GM23338 (cell line): ENCODE results near the gene ZBTB44. TPM values are rescaled to one million over a fixed set of nuclear protein-coding genes. Genes with fewer than 3 reads are reported as not detected.

Experiments
- ATAC-seq: fragments of 200-7000 bp; cut with Tn5 transposase; 3 replicates; pipeline ENCODE4 v1.9.1; 2020
- DNase-seq: peaks from one replicate; pipeline ENCODE4 v3.0.0-alpha.2; 2015; ENCODE audit warnings: low spot score
- H2AFZ ChIP-seq: fragments of 200-600 bp; sonication (generic); 2 replicates; pipeline ENCODE4 v1.8.0; 2016; ENCODE audit warnings: antibody characterized with exemption, mild to moderate bottlenecking, moderate library complexity
- H3F3A ChIP-seq: fragments of 200-600 bp; sonication (generic); replicated peaks from 2 replicates; pipeline ENCODE4 v1.8.0; 2017; ENCODE audit warnings: antibody characterized with exemption, mixed run types, low read depth
- H3K27ac ChIP-seq: fragments of 200-600 bp; sonication (generic); 2 replicates; pipeline ENCODE4 v1.6.1; 2016; ENCODE audit warnings: low read depth
- H3K27me3 ChIP-seq: fragments of 200-600 bp; sonication (generic); 2 replicates; pipeline ENCODE4 v1.8.0; 2016; ENCODE audit warnings: mild to moderate bottlenecking, mixed run types, moderate library complexity; ENCODE audit not compliant: insufficient read depth
- H3K36me3 ChIP-seq: fragments of 200-600 bp; sonication (generic); 2 replicates; pipeline ENCODE4 v1.8.0; 2016; ENCODE audit warnings: mild to moderate bottlenecking; ENCODE audit not compliant: insufficient read depth
- H3K4me1 ChIP-seq: fragments of 200-600 bp; sonication (generic); 2 replicates; pipeline ENCODE4 v1.8.0; 2016; ENCODE audit warnings: mild to moderate bottlenecking, moderate library complexity; ENCODE audit not compliant: insufficient read depth
- H3K4me2 ChIP-seq: fragments of 200-600 bp; sonication (generic); 2 replicates; pipeline ENCODE4 v1.7.1; 2017; ENCODE audit warnings: mixed run types
- H3K4me3 ChIP-seq: fragments of 200-600 bp; sonication (generic); 2 replicates; pipeline ENCODE4 v1.6.1; 2016; ENCODE audit warnings: mixed run types
- H3K79me2 ChIP-seq: fragments of 200-600 bp; sonication (generic); replicated peaks from 2 replicates; pipeline ENCODE4 v1.8.0; 2017; ENCODE audit warnings: mild to moderate bottlenecking; ENCODE audit not compliant: insufficient read depth
- H3K9me2 ChIP-seq: fragments of 200-600 bp; sonication (generic); 2 replicates; pipeline ENCODE4 v1.8.0; 2017; ENCODE audit not compliant: insufficient read depth
- H4K20me1 ChIP-seq: fragments of 200-600 bp; sonication (generic); replicated peaks from 2 replicates; pipeline ENCODE4 v1.8.0; 2017; ENCODE audit warnings: mild to moderate bottlenecking; ENCODE audit not compliant: insufficient read depth
- H3K27ac Mint-ChIP-seq: 2 replicates; pipeline ENCODE4 v1.8.0; 2020; ENCODE audit warnings: inconsistent platforms, mild to moderate bottlenecking, moderate library complexity, mixed read lengths
- H3K27me3 Mint-ChIP-seq: 3 replicates; pipeline ENCODE4 v1.8.0; 2022; ENCODE audit warnings: low read depth, mild to moderate bottlenecking, moderate library complexity, mixed read lengths, inconsistent platforms; ENCODE audit not compliant: insufficient read depth, poor library complexity
- H3K36me3 Mint-ChIP-seq: 3 replicates; pipeline ENCODE4 v1.8.0; 2021; ENCODE audit warnings: low read depth, mild to moderate bottlenecking, inconsistent platforms, moderate library complexity, mixed read lengths
- H3K4me1 Mint-ChIP-seq: 3 replicates; pipeline ENCODE4 v1.8.0; 2020; ENCODE audit warnings: mild to moderate bottlenecking, inconsistent platforms, mixed read lengths
- H3K4me3 Mint-ChIP-seq: 3 replicates; pipeline ENCODE4 v1.8.0; 2021; ENCODE audit warnings: moderate library complexity, mild to moderate bottlenecking, inconsistent platforms, mixed read lengths
- H3K9me3 Mint-ChIP-seq: 3 replicates; pipeline ENCODE4 v1.8.0; 2020; ENCODE audit warnings: moderate library complexity, mild to moderate bottlenecking, inconsistent platforms, mixed read lengths
- CREB1 ChIP-seq: fragments of 250-450 bp; sonication (Bioruptor Pico); IDR thresholded peaks from 2 replicates; pipeline ENCODE4 v1.5.0; 2020; ENCODE audit warnings: low read depth, mild to moderate bottlenecking, moderate library complexity
- EZH2 ChIP-seq: fragments of 200-600 bp; sonication (generic); IDR thresholded peaks from one replicate; pipeline ENCODE4 v1.8.0; 2017; ENCODE audit warnings: antibody characterized with exemption, mild to moderate bottlenecking, low read depth; ENCODE audit not compliant: unreplicated experiment
- ZNF114 ChIP-seq: fragments of 250-450 bp; sonication (Bioruptor Pico); IDR thresholded peaks from 2 replicates; pipeline ENCODE4 v1.5.0; 2020; ENCODE audit warnings: mild to moderate bottlenecking, moderate library complexity
- ZNF331 ChIP-seq: fragments of 250-450 bp; sonication (Bioruptor Pico); IDR thresholded peaks from 2 replicates; pipeline ENCODE4 v1.5.0; 2020; ENCODE audit warnings: low read depth, mild to moderate bottlenecking, moderate library complexity
- polyA plus RNA-seq: library from polyadenylated mRNA; unstranded; fragments of >200 nt; fragmentation: Nextera tagmentation; extraction: Ambion mirVana; gene quantifications from 2 replicates; pipeline ENCODE4 v1.2.1, GENCODE V29; 2016
- total RNA-seq: library from RNA; depleted of rRNA; stranded (reverse); fragments of >200 nt; shearing (Covaris generic); gene quantifications from 2 replicates; pipeline ENCODE4 v1.2.3, GENCODE V29; 2014
- TF ChIP-seq, protein P1 (sequence below): fragments of 250-450 bp; sonication (Bioruptor Pico); IDR thresholded peaks from 2 replicates; pipeline ENCODE4 v1.5.0; 2020; ENCODE audit warnings: mild to moderate bottlenecking, moderate library complexity
- TF ChIP-seq, protein P2 (sequence below): IDR thresholded peaks from one replicate; pipeline ENCODE4 v1.6.1; 2018; ENCODE audit warnings: antibody characterized with exemption; ENCODE audit not compliant: unreplicated experiment
- TF ChIP-seq, protein P3 (sequence below), 2 experiments: fragments of 200-600 bp in 1 of 2; sonication (generic) in 1 of 2; conservative IDR thresholded peaks; 2 replicates each; pipeline versions ENCODE4 v1.5.1 to v1.6.1; 2016 to 2017; ENCODE audit warnings: antibody characterized with exemption in 2 of 2, low read depth in 2 of 2, mild to moderate bottlenecking in 2 of 2, moderate library complexity in 1 of 2
- TF ChIP-seq, protein P4 (sequence below): IDR thresholded peaks from 2 replicates; pipeline ENCODE4 v1.6.1; 2016; ENCODE audit warnings: antibody characterized with exemption

Gene ZBTB44
- total and polyA plus RNA-seq, 2 experiments from 2014 or later: 61.2 to 102 TPM

DNA sequence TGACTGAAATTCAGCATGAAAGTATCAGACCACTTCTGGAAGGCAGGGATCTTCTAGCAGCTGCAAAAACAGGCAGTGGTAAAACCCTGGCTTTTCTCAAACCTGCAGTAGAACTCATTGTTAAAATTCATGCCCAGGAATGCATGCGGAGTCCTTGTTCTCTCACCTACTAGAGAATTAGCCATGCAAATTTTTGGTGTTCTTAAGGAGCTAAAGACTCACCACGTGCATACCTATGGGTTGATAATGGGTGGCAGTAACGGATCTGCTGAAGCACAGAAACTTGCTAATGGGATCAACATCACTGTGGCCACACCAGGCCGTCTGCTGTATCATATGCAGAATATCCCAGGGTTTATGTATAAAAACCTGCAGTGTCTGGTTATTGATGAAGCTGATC lies 19.1 kb downstream of the ZBTB44 start (continued):
- TF ChIP-seq, protein P1, sequence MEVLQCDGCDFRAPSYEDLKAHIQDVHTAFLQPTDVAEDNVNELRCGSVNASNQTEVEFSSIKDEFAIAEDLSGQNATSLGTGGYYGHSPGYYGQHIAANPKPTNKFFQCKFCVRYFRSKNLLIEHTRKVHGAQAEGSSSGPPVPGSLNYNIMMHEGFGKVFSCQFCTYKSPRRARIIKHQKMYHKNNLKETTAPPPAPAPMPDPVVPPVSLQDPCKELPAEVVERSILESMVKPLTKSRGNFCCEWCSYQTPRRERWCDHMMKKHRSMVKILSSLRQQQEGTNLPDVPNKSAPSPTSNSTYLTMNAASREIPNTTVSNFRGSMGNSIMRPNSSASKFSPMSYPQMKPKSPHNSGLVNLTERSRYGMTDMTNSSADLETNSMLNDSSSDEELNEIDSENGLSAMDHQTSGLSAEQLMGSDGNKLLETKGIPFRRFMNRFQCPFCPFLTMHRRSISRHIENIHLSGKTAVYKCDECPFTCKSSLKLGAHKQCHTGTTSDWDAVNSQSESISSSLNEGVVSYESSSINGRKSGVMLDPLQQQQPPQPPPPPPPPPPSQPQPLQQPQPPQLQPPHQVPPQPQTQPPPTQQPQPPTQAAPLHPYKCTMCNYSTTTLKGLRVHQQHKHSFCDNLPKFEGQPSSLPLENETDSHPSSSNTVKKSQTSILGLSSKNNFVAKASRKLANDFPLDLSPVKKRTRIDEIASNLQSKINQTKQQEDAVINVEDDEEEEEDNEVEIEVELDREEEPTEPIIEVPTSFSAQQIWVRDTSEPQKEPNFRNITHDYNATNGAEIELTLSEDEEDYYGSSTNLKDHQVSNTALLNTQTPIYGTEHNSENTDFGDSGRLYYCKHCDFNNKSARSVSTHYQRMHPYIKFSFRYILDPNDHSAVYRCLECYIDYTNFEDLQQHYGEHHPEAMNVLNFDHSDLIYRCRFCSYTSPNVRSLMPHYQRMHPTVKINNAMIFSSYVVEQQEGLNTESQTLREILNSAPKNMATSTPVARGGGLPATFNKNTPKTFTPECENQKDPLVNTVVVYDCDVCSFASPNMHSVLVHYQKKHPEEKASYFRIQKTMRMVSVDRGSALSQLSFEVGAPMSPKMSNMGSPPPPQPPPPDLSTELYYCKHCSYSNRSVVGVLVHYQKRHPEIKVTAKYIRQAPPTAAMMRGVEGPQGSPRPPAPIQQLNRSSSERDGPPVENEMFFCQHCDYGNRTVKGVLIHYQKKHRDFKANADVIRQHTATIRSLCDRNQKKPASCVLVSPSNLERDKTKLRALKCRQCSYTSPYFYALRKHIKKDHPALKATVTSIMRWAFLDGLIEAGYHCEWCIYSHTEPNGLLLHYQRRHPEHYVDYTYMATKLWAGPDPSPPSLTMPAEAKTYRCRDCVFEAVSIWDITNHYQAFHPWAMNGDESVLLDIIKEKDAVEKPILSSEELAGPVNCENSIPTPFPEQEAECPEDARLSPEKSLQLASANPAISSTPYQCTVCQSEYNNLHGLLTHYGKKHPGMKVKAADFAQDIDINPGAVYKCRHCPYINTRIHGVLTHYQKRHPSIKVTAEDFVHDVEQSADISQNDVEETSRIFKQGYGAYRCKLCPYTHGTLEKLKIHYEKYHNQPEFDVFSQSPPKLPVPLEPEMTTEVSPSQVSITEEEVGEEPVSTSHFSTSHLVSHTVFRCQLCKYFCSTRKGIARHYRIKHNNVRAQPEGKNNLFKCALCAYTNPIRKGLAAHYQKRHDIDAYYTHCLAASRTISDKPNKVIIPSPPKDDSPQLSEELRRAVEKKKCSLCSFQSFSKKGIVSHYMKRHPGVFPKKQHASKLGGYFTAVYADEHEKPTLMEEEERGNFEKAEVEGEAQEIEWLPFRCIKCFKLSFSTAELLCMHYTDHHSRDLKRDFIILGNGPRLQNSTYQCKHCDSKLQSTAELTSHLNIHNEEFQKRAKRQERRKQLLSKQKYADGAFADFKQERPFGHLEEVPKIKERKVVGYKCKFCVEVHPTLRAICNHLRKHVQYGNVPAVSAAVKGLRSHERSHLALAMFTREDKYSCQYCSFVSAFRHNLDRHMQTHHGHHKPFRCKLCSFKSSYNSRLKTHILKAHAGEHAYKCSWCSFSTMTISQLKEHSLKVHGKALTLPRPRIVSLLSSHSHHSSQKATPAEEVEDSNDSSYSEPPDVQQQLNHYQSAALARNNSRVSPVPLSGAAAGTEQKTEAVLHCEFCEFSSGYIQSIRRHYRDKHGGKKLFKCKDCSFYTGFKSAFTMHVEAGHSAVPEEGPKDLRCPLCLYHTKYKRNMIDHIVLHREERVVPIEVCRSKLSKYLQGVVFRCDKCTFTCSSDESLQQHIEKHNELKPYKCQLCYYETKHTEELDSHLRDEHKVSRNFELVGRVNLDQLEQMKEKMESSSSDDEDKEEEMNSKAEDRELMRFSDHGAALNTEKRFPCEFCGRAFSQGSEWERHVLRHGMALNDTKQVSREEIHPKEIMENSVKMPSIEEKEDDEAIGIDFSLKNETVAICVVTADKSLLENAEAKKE (CRISPR knock-in tag): peak; percentile 86
- TF ChIP-seq, protein P2, sequence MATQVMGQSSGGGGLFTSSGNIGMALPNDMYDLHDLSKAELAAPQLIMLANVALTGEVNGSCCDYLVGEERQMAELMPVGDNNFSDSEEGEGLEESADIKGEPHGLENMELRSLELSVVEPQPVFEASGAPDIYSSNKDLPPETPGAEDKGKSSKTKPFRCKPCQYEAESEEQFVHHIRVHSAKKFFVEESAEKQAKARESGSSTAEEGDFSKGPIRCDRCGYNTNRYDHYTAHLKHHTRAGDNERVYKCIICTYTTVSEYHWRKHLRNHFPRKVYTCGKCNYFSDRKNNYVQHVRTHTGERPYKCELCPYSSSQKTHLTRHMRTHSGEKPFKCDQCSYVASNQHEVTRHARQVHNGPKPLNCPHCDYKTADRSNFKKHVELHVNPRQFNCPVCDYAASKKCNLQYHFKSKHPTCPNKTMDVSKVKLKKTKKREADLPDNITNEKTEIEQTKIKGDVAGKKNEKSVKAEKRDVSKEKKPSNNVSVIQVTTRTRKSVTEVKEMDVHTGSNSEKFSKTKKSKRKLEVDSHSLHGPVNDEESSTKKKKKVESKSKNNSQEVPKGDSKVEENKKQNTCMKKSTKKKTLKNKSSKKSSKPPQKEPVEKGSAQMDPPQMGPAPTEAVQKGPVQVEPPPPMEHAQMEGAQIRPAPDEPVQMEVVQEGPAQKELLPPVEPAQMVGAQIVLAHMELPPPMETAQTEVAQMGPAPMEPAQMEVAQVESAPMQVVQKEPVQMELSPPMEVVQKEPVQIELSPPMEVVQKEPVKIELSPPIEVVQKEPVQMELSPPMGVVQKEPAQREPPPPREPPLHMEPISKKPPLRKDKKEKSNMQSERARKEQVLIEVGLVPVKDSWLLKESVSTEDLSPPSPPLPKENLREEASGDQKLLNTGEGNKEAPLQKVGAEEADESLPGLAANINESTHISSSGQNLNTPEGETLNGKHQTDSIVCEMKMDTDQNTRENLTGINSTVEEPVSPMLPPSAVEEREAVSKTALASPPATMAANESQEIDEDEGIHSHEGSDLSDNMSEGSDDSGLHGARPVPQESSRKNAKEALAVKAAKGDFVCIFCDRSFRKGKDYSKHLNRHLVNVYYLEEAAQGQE: no peak

DNA sequence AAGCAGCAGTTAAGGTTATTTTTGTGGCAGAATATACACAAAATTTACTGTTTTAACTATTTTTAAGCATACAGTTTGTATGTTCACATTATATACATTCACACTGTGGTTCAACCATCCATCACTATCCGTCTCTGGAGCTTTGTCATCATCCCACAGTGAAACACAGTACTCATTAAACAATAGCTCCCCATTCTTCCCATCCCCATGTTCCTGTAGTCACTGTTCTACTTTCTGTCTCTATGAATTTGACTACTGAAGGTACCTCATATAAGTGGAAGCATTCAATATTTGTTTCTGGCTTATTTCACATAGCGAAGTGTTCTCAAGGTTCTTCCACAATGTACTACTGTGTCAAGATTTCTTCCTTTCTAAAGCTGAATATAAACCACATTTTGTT lies 32.6 kb downstream of the ZBTB44 start:
- Histone ChIP-seq H3K27me3 (no peaks in the 10 kb centered on the region), H3K79me2 (peaks cover 96% of the 10 kb centered on the region), H3F3A (no peaks in the 10 kb centered on the region), H3K27ac (peak overlapping the region; percentile 27; the same call in 1 of the 2 replicates), H3K4me1 (no peaks in the 10 kb centered on the region), H2AFZ (no peak overlapping the region), H3K4me2 (no peak overlapping the region), H3K4me3 (no peak overlapping the region), H4K20me1 (peaks cover 14% of the 10 kb centered on the region; the same call in 1 of the 2 replicates), H3K9me2 (no peaks in the 10 kb centered on the region), H3K36me3 (no peaks in the 10 kb centered on the region)
- Mint-ChIP-seq H3K36me3 (peaks cover under 1% of the 10 kb centered on the region; the same call in 1 of the 3 replicates), H3K27me3 (peaks cover 3% of the 10 kb centered on the region), H3K4me1 (peaks cover 16% of the 10 kb centered on the region), H3K27ac (no peak overlapping the region), H3K4me3 (no peak overlapping the region), H3K9me3 (no peaks in the 10 kb centered on the region)
- ATAC-seq: no peak
- DNase-seq: no peak
- TF ChIP-seq EZH2 (no peak), CREB1 (CRISPR knock-in tag) (no peak), ZNF114 (CRISPR knock-in tag) (no peak), ZNF331 (CRISPR knock-in tag) (no peak)
- TF ChIP-seq, protein P3, sequence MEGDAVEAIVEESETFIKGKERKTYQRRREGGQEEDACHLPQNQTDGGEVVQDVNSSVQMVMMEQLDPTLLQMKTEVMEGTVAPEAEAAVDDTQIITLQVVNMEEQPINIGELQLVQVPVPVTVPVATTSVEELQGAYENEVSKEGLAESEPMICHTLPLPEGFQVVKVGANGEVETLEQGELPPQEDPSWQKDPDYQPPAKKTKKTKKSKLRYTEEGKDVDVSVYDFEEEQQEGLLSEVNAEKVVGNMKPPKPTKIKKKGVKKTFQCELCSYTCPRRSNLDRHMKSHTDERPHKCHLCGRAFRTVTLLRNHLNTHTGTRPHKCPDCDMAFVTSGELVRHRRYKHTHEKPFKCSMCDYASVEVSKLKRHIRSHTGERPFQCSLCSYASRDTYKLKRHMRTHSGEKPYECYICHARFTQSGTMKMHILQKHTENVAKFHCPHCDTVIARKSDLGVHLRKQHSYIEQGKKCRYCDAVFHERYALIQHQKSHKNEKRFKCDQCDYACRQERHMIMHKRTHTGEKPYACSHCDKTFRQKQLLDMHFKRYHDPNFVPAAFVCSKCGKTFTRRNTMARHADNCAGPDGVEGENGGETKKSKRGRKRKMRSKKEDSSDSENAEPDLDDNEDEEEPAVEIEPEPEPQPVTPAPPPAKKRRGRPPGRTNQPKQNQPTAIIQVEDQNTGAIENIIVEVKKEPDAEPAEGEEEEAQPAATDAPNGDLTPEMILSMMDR (conservative IDR thresholded peaks at IDR 0.05; ENCODE audit: low read depth in 2 of 2): no peak
- TF ChIP-seq, protein P4, sequence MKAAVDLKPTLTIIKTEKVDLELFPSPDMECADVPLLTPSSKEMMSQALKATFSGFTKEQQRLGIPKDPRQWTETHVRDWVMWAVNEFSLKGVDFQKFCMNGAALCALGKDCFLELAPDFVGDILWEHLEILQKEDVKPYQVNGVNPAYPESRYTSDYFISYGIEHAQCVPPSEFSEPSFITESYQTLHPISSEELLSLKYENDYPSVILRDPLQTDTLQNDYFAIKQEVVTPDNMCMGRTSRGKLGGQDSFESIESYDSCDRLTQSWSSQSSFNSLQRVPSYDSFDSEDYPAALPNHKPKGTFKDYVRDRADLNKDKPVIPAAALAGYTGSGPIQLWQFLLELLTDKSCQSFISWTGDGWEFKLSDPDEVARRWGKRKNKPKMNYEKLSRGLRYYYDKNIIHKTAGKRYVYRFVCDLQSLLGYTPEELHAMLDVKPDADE: no peak
- TF ChIP-seq, protein P2: no peak
